ENCODE data around the gene TTC32.

The TTC32 gene

DNA sequence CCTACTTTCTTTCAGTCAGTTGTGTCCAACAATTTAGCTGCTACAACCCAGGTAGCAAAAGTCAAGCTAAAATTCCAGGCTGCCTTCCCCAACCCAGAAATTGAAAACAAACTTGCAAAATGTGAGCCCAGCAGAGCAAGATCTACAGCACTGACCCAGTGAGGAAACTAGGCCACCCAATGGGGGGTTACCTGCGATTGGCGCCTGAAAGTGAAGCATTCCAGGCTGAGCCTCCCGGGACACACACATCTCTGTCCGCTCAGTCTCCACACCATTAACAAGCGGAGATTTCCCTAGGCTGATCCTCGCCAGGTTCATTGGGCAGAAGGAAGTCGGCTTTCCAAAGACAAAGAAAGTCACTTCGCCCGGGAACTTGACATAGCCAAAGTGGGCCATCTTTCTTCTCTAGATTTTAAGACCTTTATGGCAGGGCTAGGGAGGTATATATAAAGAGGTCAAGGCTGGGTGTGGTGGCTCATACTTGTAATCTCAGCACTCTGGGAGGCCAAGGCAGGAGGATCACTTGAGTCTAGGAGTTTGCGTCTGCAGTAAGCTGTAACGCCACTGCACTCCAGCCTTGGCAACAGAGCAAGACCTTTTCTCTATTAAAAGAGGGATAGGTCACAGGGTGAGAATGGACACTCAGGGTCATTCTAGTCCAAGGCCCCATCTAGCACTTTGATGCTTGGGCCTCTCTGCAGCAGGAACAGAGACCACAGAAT, 53.6 kb downstream of the TTC32 start:
- no peak for DNase-seq

DNA sequence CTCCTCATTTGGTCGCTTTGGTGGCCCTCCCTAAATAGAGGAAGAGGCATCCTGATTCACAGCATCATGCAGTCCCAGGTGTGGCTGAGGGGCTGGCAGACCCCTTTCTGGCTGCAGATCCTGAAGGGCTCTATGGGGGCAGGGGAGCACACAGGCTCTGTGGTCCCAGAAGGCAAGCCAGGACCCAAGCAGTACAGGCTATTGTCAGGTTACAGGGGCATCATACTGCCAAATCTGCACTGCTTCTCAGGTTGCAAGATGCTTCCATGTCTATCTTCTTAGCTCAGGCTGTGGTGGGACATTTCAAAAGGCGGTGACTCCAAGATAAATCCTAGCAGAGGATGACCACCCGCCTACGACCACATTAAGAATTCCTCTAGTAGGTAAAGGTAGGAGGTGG, 54.3 kb downstream of the TTC32 start:
- DNase-seq = no peak
